ENCODE results near the gene CPNE5.

Gene CPNE5

DNA sequence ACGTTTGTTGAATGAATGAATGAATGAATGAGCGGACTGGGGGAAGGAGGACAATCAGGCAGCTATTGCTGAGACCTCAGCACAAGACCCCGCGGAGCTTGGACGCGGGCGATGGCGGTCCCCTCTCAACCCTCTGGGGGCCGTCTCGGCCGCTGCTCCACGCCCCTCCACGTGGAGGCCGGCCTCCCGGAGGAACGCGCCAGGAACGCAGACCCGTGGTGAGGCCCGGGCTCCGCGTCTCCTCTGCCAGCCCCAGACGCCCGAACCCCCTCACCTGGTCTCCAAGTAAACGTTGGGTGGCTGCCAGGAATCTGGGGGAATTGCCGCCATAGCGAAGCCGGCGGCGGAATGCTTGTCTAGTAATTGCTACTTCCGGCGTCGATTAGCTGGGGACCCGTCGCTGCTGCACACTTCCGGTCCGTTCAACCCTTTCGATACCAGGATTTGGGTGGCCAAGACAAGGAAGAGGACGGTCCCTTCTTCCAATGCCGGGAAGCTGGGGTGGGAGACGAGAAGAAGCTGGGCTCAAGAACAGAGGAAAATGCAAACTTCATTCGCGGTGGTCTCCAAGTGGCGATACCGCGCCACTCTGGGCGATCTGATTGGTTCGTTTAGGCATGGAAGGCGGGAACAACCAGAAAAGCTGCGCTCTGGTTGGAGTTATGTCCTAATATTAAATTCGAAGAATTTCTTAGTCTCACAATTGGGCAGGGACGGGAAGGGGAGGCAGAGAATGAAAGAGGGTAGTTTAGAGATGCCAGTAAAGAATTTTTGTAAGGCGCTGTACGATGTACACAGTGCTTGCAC lies 35.4 kb upstream of the CPNE5 start, which contains the start of gene PPIL1:
Gene PPIL1 (minus strand): TSS at position 361 of the 807 bp plus-strand sequence. CDS start 31 bp downstream, at position 330.
- H3K4me3 ChIP-seq (ENCODE audit: low read depth, low read length): peak within 1 kb of the TSS; percentile 90
- DNase-seq (ENCODE audit: low read depth): peak; percentile 73
- TF ChIP-seq, protein P1, sequence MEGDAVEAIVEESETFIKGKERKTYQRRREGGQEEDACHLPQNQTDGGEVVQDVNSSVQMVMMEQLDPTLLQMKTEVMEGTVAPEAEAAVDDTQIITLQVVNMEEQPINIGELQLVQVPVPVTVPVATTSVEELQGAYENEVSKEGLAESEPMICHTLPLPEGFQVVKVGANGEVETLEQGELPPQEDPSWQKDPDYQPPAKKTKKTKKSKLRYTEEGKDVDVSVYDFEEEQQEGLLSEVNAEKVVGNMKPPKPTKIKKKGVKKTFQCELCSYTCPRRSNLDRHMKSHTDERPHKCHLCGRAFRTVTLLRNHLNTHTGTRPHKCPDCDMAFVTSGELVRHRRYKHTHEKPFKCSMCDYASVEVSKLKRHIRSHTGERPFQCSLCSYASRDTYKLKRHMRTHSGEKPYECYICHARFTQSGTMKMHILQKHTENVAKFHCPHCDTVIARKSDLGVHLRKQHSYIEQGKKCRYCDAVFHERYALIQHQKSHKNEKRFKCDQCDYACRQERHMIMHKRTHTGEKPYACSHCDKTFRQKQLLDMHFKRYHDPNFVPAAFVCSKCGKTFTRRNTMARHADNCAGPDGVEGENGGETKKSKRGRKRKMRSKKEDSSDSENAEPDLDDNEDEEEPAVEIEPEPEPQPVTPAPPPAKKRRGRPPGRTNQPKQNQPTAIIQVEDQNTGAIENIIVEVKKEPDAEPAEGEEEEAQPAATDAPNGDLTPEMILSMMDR (IDR thresholded peaks at IDR 0.05; ENCODE audit: control insufficient read depth, extremely low read depth, insufficient read depth): no peak

DNA sequence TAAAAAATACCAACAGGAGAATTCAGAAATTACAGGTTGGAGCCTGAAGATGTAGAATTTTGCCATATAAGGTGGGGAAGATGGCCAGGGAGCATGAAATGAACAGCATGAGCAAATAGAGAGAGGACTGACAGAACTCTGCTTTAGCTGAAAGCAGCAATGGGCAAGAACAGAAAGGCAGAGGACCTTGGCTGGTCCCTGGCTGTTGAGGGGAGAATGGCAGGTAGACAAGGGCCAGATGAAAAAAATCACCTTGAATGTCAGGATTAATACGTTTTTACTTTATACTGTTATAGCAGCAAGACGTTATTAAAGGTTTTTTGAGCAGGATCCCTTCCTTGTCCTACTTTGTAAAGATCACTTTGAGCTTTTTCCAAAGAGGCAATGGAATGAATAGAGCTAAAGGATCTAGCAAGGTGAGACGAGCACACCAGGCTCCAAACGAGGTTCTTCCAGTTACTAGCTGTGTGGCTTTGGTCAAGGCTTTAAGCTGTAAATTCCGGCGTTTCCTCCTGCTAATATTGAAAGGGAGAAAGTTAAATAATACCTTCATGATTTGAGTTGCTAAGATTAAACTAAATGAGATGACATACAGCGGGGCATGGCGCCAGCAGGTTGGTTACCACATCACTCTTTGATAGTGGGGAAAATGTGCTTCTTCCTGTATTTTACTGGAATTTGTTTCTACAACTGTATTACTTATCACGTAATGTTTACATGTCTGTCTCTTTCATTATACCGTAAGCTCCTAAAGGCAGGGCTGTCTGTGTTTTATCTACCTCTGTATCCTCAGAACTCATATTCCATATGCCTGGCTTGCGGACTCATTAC lies 34.6 kb upstream of the CPNE5 start:
- peak overlapping the region; percentile 90 for H3K4me3 ChIP-seq (ENCODE audit: low read depth, low read length)
- TF ChIP-seq, protein P1 (IDR thresholded peaks at IDR 0.05; ENCODE audit: control insufficient read depth, extremely low read depth, insufficient read depth): no peak
- no peak for DNase-seq (ENCODE audit: low read depth)

DNA sequence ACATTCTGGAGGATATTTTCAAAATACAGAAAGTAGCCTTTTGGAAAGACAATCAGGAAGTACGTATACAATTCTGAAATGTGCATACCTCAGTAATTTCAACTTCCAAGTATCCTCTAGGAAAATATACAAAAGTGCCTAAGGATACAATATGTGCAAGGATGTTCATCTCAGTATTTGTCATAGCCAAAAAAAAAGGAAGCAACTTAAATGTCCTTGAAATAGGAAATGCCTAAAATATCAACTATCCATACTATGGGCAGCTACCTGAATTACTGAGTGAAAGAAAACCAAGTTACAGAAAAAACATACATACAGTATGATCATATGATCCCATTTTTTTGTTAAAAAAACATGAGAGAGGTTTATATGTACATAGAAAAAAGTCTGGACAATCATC lies 33.9 kb upstream of the CPNE5 start:
- no peak overlapping the region; the same call in 1 of the 2 replicates for H3K4me3 ChIP-seq (ENCODE audit: low read depth, low read length)
- DNase-seq (ENCODE audit: low read depth): no peak
- TF ChIP-seq, protein P1 (IDR thresholded peaks at IDR 0.05; ENCODE audit: control insufficient read depth, extremely low read depth, insufficient read depth): no peak

DNA sequence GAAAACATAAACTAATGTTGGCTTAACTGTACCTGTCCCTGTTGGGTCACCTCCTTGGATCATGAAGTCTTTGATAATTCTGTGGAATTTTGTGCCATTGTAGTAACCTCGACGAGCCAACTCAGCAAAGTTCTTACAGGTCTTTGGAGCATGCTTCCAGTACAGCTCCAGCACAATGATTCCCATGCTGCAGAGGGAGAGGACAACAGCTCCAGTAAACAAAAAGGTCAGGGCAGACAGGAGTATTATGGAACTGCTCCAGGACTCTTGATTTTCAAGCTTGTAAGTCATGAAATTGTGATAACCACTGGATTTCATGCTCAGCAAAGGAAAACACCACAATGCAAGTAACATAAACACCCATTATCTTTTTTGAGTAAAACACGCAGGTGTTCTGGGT lies 32.4 kb upstream of the CPNE5 start:
- no peak overlapping the region for H3K4me3 ChIP-seq (ENCODE audit: low read depth, low read length)
- no peak for DNase-seq (ENCODE audit: low read depth)
- TF ChIP-seq, protein P1 (IDR thresholded peaks at IDR 0.05; ENCODE audit: control insufficient read depth, extremely low read depth, insufficient read depth): no peak

DNA sequence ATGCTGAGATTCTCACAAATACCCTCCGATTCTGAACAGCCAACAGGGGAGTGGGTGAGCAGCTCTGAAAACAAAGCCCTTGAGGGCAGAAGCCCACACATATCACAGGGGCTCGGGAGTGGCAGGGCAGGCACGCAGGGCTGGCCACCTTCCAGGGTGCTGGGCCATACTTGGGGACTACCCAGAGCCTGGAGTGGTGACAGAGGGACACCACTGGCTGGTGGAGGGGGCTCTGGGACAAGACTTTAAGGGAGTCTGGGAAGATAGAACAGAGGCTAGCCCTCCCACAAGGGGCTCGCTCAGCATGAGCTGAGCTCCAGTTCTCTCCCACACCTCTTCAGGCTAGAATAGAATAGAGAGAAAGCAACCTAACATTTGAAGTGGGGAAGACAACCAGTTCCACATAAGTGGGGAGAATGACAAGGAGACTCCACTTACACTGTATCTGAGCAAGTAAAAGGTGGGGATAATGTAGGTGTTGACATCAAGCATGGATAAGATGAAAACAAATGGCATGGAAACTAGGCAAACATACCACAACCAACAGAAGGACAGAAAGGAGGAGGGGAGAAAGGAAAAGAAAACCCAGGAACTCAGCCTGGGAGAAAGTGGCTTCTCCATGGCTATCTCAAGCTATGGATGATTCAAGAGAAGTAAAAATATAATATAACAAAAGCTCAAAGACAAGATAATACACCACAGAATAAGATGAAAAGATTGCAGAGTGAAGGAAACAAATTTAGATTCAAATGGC lies 28.4 kb upstream of the CPNE5 start:
- H3K4me3 ChIP-seq (ENCODE audit: low read depth, low read length): no peak overlapping the region
- TF ChIP-seq, protein P1 (IDR thresholded peaks at IDR 0.05; ENCODE audit: control insufficient read depth, extremely low read depth, insufficient read depth): no peak
- DNase-seq (ENCODE audit: low read depth): no peak

DNA sequence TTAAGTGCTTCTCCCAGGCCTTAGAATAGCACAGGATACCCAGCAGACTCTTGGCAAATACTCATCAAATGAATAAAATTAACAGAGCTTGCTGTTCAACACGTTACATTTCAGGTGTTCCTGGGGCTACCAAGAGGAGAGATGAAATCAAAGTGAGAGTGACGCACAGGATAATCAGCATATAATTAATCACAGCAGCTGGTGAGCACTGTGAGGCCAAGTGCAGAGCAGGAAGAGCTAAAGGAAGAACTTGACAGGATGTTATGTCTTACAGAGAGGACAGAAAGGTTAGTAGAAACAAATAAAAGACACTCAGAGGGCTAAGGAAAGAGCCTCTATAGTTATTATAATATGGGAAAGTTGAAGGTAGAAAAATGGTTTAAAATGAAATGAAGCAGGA lies 26.6 kb upstream of the CPNE5 start:
- no peak overlapping the region for H3K4me3 ChIP-seq (ENCODE audit: low read depth, low read length)
- no peak for DNase-seq (ENCODE audit: low read depth)
- TF ChIP-seq, protein P1 (IDR thresholded peaks at IDR 0.05; ENCODE audit: control insufficient read depth, extremely low read depth, insufficient read depth): no peak

Measured in LNCaP clone FGC (cell line).